Superior temporal gyrus (tissue), 1 donor: Measurements from ENCODE around the gene TULP3.

Experiments used
- DNase-seq: peaks from one replicate; pipeline ENCODE4 v3.0.0-alpha.2; 2016; ENCODE audit errors: extremely low spot score

TULP3 gene

DNA sequence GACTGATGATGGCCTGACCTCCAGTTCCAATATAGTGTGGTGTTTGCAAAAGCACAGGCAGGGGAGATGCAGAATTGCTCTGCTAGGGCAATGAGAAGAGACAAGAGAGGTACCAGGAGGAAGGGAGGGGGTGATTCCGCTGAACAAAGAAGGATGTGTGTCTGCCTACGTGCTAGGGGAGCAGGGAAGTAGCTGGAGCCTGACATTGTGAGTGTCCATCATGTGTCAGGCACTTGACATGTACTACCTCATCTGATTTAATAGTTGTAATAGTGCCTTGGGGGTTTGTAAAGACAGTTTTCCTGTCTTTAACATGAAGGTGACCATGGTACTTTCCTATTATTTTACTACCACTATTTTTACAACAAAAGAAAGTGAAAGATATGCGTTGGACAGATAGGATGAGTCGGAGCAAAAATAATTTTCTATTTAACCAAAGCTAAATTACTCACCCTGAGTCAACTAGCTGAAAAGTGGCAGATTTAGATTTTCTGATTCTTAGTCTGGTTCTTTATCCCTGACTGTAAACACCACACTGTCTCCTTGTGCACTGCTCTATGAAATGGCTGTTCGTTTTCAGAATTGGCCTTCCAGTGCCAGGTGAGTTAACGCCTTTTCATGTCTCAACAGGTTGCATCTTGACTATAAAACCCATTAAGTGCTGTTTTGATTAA is 34.8 kb downstream of the TULP3 start:
- no peak for DNase-seq

GRCh38 chr12:2930865-2931264 is 40.2 kb downstream of the TULP3 start:
- DNase-seq: no peak

DNA sequence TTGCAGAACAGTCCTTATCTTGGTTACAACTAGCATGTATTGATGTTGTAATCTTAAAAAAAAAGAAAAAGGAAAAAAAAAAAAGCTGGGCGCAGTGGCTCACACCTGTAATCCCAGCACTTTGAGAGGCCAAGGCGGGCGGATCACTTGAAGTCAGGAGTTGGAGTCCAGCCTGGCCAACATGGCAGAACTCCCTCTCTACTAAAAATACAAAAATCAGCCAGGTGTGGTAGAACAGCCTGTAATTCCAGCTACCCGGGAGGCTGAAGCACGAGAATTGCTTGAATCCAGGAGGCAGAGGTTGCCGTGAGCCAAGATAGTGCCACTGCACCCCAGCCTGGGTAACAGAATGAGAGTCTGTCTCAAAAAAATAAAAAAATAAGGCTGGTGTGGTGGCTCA is 42.9 kb downstream of the TULP3 start:
- DNase-seq: no peak

GRCh38 chr12:2934371-2934770 is 43.7 kb downstream of the TULP3 start:
- no peak for DNase-seq

GRCh38 chr12:2936301-2936700 is 45.6 kb downstream of the TULP3 start:
- no peak for DNase-seq

GRCh38 chr12:2937500-2937899 is 46.8 kb downstream of the TULP3 start:
- DNase-seq: no peak

DNA sequence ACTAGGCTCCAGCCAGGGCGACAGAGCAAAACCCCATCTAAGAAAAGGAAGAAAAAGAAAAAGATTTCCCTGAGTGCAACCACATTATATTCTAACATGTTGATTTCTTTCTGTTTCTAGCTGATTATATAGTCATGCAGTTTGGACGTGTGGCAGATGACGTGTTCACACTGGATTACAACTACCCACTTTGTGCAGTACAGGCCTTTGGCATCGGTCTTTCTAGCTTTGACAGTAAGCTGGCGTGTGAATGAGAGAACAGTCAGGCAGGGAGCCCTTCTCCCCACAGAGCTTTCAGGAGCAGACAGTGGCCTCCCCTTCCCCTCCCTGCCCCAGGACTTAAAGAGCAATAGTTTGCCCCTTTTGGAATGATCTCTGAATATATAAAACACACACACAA is 48.5 kb downstream of the TULP3 start:
- no peak for DNase-seq

DNA sequence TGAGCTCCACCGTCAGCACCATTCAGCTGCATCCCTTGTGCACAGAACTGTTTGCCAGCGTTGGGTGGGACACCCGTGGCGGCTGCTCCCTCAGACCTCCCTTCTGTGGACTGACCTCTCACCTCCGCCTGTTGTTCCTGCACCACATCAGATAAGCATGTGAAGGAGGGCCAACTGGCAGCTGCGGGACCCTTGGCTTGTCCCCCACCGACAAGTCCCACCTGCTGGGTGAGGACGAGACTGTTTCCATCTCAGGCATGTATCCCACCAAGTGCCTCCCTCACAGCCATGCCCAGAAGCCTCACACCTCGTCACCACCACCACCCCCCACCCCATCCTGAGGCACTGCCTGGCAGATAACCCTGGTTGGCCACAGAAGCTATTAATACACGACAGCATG is 49.9 kb downstream of the TULP3 start:
- DNase-seq: no peak

GRCh38 chr12:2941524-2941923 is 50.8 kb downstream of the TULP3 start:
- no peak for DNase-seq

DNA sequence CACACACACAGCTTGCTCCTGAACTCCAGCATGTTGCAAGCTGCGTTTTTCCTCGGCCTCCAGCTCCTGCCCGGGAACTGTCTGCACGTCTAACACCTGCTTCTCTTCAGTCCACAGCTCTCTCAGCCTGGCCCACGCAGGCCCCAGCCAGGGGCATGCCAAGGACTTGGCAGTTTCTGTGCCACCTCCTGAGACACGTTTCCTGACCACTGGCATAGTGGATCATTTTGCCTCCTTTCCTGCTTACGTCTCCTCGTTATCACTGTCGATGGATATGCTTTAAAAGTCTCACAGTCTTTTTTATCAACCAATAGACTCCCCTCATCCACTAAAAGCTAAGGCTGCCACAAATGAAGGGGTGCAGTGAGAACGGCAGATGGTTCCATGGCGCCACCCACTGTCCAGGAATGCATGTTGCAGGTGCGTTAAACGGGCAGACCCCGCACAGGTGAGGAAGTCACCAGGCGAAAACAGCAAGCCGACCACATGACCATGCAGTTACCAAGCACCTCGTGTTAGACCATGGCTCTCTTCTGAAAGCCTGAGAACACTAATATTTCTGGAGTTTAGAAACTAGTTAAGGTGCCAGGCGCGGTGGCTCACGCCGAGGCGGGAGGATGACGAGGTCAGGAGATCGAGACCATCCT is 53.8 kb downstream of the TULP3 start:
- peak; percentile 73 for DNase-seq

DNA sequence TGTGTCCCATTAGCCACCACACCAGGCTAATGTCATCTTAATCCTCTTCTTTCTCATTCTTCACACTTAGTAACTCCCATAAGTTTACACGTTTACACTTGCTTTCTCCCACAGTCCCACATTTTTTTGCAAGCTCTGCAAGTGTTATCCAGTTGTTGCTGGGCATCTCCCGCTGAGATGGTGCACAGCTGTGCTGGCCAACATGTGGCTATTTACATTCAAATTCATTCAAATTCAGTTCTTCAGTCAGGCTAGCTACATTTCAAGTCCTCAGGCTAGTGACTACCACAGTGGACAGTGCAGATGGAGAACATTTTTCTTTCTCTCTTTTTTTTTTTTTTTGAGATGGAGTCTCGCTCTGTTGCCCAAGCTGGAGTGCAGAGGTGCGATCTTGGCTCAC is 58.7 kb downstream of the TULP3 start:
- no peak for DNase-seq

DNA sequence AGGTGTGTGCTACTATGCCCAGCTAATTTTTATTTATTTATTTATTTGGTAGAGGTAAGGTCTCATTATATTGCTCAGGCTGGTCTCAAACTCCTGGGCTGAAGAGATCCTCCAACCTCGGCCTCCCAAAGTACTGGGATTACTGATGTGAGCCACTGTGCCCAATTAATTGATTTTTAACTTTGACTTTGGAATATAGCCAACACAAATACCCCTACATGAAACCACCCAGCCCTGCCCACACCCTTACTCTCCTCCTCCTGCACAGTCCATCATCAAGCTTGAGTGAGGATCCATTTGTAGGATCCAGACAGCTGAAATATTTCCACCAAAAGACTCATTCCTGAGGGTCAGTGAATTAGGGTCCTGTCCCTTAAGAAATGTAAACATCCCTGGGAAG is 65.2 kb downstream of the TULP3 start:
- no peak for DNase-seq

GRCh38 chr12:2957816-2958431 is 67.2 kb downstream of the TULP3 start:
- no peak for DNase-seq

- DNase-seq: no peak
Measured at GRCh38 chr12:2958432-2959191, 67.9 kb downstream of the TULP3 start.

- no peak for DNase-seq
Measured at GRCh38 chr12:2959192-2959504, 68.5 kb downstream of the TULP3 start, which contains the start of gene TEAD4. TEAD4 (plus strand) TSS chr12:2959397.

GRCh38 chr12:2959505-2960389 is 69.1 kb downstream of the TULP3 start:
- no peak for DNase-seq

DNA sequence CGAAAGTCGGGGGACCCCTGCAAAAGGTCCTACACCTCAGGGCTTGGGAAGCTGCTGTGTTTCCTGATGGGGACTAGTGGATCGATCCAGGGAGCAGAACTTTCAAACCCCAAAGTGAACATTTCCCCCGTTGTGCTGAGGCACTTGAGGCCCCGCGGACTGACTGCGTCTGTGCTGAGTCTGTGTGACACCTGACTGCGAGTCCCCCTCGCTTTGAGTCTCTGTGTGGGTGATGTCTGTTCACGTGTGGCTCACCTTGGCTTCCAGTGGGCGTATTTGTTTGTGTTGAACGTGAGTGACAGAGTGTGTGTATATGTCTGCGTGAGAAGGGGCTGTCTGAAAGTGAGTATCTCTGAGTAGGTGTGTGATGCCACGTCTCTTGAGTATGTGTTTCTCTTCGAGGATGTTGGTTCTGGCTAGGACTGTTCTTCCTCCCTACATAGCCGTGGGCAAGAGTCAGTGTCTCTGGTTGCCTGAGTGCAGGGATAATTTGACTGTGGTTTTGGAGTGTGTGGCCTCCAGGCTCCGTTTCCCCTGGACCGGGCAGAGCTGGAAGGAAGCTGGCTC is 69.8 kb downstream of the TULP3 start:
- DNase-seq: no peak

DNA sequence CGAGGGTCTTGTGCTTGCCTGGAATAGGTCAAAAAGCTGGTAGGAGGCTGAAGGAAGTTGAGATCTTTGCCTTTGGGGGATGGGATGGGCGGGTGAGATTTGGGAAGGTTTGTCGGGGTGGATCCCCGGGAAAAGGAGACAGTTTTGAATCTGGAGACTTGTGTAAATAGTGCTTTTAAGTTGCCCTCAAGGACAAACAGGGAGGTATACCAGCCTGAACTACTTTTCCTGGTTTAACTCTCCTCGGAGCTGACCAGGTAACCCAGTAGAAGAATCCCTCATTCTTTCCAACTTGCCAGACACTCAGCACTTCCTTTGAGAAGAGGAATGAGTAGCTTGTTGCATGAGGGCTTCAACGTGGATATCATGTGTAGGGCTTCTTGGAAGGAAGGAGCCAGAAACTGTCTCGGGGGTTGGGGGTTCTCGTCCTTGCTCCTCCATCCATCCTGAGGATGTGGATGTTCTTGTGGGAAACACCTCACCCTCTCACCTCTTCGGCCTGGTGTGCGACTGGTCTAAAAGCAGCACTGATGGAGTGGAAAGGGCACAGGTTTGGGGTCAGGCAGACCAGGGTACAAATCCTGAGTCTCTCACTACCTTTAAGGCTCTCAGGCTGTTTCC is 70.4 kb downstream of the TULP3 start:
- DNase-seq: no peak

DNA sequence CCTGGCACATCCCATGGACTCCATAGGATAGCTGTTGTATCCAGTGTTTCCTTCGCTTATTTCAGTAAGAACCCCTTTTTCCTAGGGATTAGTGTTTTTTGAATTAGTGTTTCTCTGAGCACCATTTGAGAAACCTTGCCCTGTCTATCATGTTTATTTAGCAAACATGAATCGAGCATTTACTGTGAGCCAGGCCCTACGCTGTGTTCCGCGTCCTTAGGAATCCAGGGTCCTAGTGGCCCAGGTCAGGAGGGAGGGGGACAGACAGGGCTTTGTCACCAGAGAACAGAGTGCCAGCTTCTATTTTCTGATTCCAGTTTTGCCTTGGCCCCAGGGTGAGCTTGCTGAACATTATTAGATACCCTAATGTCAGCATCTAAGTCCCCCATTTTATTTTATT is 71.0 kb downstream of the TULP3 start:
- DNase-seq: no peak

- DNase-seq: no peak
Measured at GRCh38 chr12:2963154-2963759, 72.6 kb downstream of the TULP3 start.
